ENCODE data around the gene ZNF195. TPM values are rescaled to one million over a fixed set of nuclear protein-coding genes. Genes with fewer than 3 reads are reported as not detected.
A peak's percentile ranks its signal among the peaks of the same experiment; 100 is the strongest.
"Not testable (repeated sequence)": the region's sequence is repeated elsewhere in the genome, so short reads cannot be mapped to it uniquely, and the experiment has no call there.

The ZNF195 gene
- polyA plus RNA-seq, 1 donor = 35.7 TPM

DNA sequence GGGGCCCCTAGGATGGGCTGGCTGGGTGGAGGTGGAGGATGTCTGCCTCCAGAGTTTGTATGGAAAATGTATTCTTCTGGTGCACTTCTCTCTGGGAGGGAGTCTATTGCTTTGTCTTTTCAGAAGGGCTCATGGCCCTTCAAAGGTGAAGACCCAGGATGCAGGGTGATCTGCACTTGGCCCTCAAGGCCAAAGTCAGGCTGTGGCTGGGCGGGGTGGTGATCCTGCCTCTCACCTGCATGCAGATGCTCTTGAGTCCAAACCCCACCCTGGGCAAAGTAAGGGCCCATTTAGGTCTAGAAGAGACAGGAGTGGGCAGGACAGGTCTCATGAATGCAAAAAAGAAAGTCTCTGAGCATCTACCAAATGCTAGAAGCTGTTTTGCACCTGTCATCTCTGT is 40.5 kb upstream of the ZNF195 start:
- H3K27ac ChIP-seq (ENCODE audit: low read length); DNase-seq; H3K4me1 ChIP-seq (ENCODE audit: control insufficient read depth, insufficient read depth, low read length); H3K9me3 ChIP-seq (ENCODE audit: control insufficient read depth, low read depth, low read length); H3K4me3 ChIP-seq (ENCODE audit: low read length); H3K36me3 ChIP-seq (ENCODE audit: control insufficient read depth, insufficient read depth, low read length); H3K27me3 ChIP-seq (ENCODE audit: control insufficient read depth, insufficient read depth, low read length): not testable (repeated sequence)
- no CpG with 5 or more reads among the region's 1 CpG for WGBS (ENCODE audit: insufficient coverage, low lambda C conversion rate)

DNA sequence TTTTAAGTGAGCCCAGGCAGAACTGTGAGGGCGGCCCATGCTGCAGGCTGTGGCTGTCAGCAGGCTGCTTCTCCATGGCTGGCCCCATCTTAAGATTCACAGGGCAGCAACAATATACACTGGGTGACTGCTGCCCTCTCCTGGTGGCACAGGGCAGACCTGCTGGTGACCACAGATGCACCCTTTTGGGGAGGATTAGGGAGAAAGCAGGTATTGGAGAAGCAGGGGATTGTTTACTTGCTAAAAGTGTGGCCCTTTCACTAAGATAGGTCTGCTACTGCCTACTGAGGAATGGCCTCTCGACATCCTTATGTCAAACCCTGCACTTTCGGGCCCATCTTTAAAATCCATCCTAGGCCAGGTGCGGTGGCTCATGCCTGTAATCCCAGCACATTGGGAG is 38.1 kb upstream of the ZNF195 start:
- H3K27me3 ChIP-seq (ENCODE audit: control insufficient read depth, insufficient read depth, low read length); DNase-seq; H3K36me3 ChIP-seq (ENCODE audit: control insufficient read depth, insufficient read depth, low read length); H3K4me3 ChIP-seq (ENCODE audit: low read length); H3K4me1 ChIP-seq (ENCODE audit: control insufficient read depth, insufficient read depth, low read length); H3K27ac ChIP-seq (ENCODE audit: low read length); H3K9me3 ChIP-seq (ENCODE audit: control insufficient read depth, low read depth, low read length): not testable (repeated sequence)
- WGBS (ENCODE audit: insufficient coverage, low lambda C conversion rate) = no CpG with 5 or more reads among the region's 4 CpGs

GRCh38 chr11:3415301-3415700 is 36.4 kb upstream of the ZNF195 start:
- not testable (repeated sequence) for H3K27ac ChIP-seq (ENCODE audit: low read length); DNase-seq; H3K4me3 ChIP-seq (ENCODE audit: low read length); H3K36me3 ChIP-seq (ENCODE audit: control insufficient read depth, insufficient read depth, low read length); H3K4me1 ChIP-seq (ENCODE audit: control insufficient read depth, insufficient read depth, low read length); H3K27me3 ChIP-seq (ENCODE audit: control insufficient read depth, insufficient read depth, low read length); H3K9me3 ChIP-seq (ENCODE audit: control insufficient read depth, low read depth, low read length)
- no CpG with 5 or more reads among the region's 7 CpGs for WGBS (ENCODE audit: insufficient coverage, low lambda C conversion rate)

GRCh38 chr11:3413666-3414065 is 34.7 kb upstream of the ZNF195 start:
- H3K27ac ChIP-seq (ENCODE audit: low read length); H3K27me3 ChIP-seq (ENCODE audit: control insufficient read depth, insufficient read depth, low read length); H3K4me1 ChIP-seq (ENCODE audit: control insufficient read depth, insufficient read depth, low read length); H3K36me3 ChIP-seq (ENCODE audit: control insufficient read depth, insufficient read depth, low read length); H3K4me3 ChIP-seq (ENCODE audit: low read length); DNase-seq; H3K9me3 ChIP-seq (ENCODE audit: control insufficient read depth, low read depth, low read length): not testable (repeated sequence)
- WGBS (ENCODE audit: insufficient coverage, low lambda C conversion rate) = no CpG with 5 or more reads among the region's 24 CpGs

- WGBS (ENCODE audit: insufficient coverage, low lambda C conversion rate) = no CpG with 5 or more reads among the region's 15 CpGs
- H3K36me3 ChIP-seq (ENCODE audit: control insufficient read depth, insufficient read depth, low read length) = no peaks in the 10 kb centered on the region
- no peaks in the 10 kb centered on the region for H3K9me3 ChIP-seq (ENCODE audit: control insufficient read depth, low read depth, low read length)
- H3K27ac ChIP-seq (ENCODE audit: low read length) = no peak overlapping the region
- H3K4me3 ChIP-seq (ENCODE audit: low read length) = no peak overlapping the region
- no peaks in the 10 kb centered on the region for H3K27me3 ChIP-seq (ENCODE audit: control insufficient read depth, insufficient read depth, low read length)
- no peak for DNase-seq
- H3K4me1 ChIP-seq (ENCODE audit: control insufficient read depth, insufficient read depth, low read length) = no peaks in the 10 kb centered on the region
Observed at GRCh38 chr11:3412837-3413236, 33.9 kb upstream of the ZNF195 start.

- not testable (repeated sequence) for H3K4me3 ChIP-seq (ENCODE audit: low read length); H3K36me3 ChIP-seq (ENCODE audit: control insufficient read depth, insufficient read depth, low read length); H3K4me1 ChIP-seq (ENCODE audit: control insufficient read depth, insufficient read depth, low read length); H3K27me3 ChIP-seq (ENCODE audit: control insufficient read depth, insufficient read depth, low read length); H3K9me3 ChIP-seq (ENCODE audit: control insufficient read depth, low read depth, low read length); H3K27ac ChIP-seq (ENCODE audit: low read length)
- peak; percentile 40 to 51 for DNase-seq
- no CpG with 5 or more reads among the region's 12 CpGs for whole genome bisulfite sequencing (ENCODE audit: insufficient coverage, low lambda C conversion rate)
Observed at GRCh38 chr11:3408722-3409121, 29.8 kb upstream of the ZNF195 start.

DNA sequence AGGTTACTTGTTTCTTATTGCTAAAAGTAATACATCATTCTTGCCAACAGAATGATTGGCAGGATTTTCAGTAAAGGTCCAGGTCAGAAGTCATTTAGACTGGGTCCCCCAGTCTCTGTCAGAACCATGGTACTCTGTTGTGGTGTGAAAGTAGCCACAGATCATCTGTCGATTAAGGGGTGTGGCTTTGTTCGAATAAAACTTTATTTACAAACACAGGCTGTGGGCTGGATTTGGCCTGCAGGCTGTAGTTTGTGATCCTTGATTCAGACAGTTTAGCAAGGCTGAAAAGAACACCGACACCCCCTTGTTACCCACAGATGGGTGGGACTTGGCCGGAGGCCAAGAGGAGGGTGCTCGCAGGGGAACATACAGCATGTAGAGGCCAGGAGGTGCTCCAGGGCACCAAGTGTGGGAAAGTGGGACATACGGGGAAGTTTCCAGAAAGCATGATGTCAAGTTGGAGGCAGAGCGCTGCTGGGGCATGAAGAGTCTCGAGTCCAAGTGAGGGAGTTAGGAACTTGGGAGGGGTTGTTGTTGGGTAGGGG is 29.2 kb upstream of the ZNF195 start:
- WGBS (ENCODE audit: insufficient coverage, low lambda C conversion rate) = 100% methylated on average over 1 of the region's 8 CpGs
- not testable (repeated sequence) for H3K27me3 ChIP-seq (ENCODE audit: control insufficient read depth, insufficient read depth, low read length); H3K27ac ChIP-seq (ENCODE audit: low read length); H3K4me3 ChIP-seq (ENCODE audit: low read length); H3K4me1 ChIP-seq (ENCODE audit: control insufficient read depth, insufficient read depth, low read length); H3K36me3 ChIP-seq (ENCODE audit: control insufficient read depth, insufficient read depth, low read length); DNase-seq; H3K9me3 ChIP-seq (ENCODE audit: control insufficient read depth, low read depth, low read length)

DNA sequence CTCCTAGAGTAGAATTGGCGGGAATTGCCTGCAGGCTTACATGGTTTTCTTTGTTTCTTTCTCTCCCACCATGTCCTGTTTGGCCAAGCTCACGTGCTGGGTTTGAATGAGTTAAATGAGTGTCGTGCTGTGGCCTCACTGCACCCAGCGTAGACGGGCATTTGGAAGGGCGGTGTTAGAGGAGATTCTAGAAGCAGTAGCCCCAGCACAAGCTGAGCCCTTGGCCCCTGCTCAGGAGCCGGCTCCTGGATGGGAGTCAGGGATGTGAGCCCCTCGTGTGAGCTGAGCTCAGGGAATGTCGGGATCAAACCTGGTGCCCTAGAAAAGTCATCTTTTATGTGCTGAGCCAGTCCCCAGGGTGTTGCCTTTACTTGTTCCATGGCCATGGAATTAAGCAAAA is 28.0 kb upstream of the ZNF195 start:
- not testable (repeated sequence) for DNase-seq; H3K4me1 ChIP-seq (ENCODE audit: control insufficient read depth, insufficient read depth, low read length); H3K27ac ChIP-seq (ENCODE audit: low read length); H3K27me3 ChIP-seq (ENCODE audit: control insufficient read depth, insufficient read depth, low read length); H3K4me3 ChIP-seq (ENCODE audit: low read length); H3K9me3 ChIP-seq (ENCODE audit: control insufficient read depth, low read depth, low read length); H3K36me3 ChIP-seq (ENCODE audit: control insufficient read depth, insufficient read depth, low read length)
- no CpG with 5 or more reads among the region's 9 CpGs for WGBS (ENCODE audit: insufficient coverage, low lambda C conversion rate)

- not testable (repeated sequence) for H3K4me1 ChIP-seq (ENCODE audit: control insufficient read depth, insufficient read depth, low read length); H3K27ac ChIP-seq (ENCODE audit: low read length)
Observed at GRCh38 chr11:3406223-3406875, 27.4 kb upstream of the ZNF195 start.

DNA sequence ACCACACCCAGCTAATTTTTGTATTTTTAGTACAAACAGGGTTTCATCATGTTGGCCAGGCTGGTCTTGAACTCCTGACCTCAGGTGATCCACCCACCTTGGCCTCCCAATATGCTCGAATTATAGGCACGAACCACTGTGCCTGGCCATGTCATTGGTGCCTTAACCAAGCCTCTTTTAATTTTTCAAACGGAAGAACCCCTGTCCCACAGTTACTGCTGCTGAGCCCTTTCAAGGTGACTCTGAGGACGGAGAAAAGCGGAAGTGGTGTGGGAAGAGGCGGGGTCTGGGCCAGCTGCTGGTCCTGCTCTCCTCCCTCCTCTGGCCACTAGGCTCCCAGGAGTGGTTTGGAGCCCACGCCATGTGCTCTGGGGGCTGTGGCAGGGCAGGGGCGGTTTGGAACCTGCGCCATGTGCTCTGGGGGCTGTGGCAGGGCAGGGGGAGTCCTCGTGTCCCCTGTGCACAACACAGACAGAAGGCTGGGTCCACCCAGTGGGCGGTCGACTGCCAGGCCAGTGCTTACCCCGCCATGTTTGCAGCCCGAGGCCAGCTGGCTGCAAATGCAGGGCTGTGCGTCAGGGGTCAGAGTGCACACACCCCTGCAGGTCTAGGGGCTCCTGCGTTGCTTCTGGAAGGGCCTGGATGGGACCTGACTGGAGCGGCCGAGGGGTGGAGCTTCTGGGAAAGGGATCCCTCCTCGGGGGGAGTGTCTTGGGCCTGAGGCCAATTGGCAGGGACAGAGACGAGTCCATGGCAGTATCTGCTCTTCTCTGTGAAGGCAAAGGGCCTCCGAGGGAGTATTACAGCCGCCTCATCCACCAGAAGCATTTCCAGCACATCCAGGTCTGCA is 25.4 kb upstream of the ZNF195 start:
- not testable (repeated sequence) for H3K27ac ChIP-seq (ENCODE audit: low read length); H3K9me3 ChIP-seq (ENCODE audit: control insufficient read depth, low read depth, low read length); H3K27me3 ChIP-seq (ENCODE audit: control insufficient read depth, insufficient read depth, low read length); H3K4me3 ChIP-seq (ENCODE audit: low read length); H3K4me1 ChIP-seq (ENCODE audit: control insufficient read depth, insufficient read depth, low read length); H3K36me3 ChIP-seq (ENCODE audit: control insufficient read depth, insufficient read depth, low read length); DNase-seq
- no CpG with 5 or more reads among the region's 22 CpGs for WGBS (ENCODE audit: insufficient coverage, low lambda C conversion rate)

More at GRCh38 chr11:3406223-3406875, 27.4 kb upstream of the ZNF195 start:
- H3K27me3 ChIP-seq (ENCODE audit: control insufficient read depth, insufficient read depth, low read length); DNase-seq; H3K4me3 ChIP-seq (ENCODE audit: low read length); H3K9me3 ChIP-seq (ENCODE audit: control insufficient read depth, low read depth, low read length); H3K36me3 ChIP-seq (ENCODE audit: control insufficient read depth, insufficient read depth, low read length): not testable (repeated sequence)
- WGBS (ENCODE audit: insufficient coverage, low lambda C conversion rate) = 92% methylated on average over 2 of the region's 17 CpGs
